HG03097 (cell line): ENCODE results near the gene APBA2.

Experiments used
- ATAC-seq: cut with Tn5 transposase; IDR thresholded peaks from one replicate; pipeline ENCODE4 v1.9.1; 2021; ENCODE audit not compliant: unreplicated experiment, low FRiP score

The APBA2 gene

GRCh38 chr15:29127506-29128430 is 242.0 kb downstream of the APBA2 start:
- ATAC-seq, result no peak

DNA sequence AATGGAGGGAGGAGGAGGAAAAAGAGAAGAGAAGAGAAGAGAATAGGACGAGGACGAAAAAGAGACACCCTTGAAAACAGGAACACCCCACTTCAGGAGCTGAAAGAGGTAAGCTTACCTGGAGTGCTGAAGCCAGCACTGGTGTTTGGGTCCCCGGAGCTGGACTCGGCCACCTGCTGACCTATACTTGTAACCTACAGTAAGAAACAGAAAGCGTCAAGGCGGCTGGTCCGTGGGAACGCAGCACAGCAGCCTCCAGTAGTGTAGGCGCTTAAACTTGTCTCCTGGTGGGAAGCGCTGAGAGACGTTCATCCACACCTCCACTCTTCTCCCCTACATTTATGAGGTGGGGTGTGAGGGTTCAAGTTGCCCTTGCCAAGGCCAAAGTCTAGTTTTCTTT is 242.9 kb downstream of the APBA2 start:
- ATAC-seq, result no peak

DNA sequence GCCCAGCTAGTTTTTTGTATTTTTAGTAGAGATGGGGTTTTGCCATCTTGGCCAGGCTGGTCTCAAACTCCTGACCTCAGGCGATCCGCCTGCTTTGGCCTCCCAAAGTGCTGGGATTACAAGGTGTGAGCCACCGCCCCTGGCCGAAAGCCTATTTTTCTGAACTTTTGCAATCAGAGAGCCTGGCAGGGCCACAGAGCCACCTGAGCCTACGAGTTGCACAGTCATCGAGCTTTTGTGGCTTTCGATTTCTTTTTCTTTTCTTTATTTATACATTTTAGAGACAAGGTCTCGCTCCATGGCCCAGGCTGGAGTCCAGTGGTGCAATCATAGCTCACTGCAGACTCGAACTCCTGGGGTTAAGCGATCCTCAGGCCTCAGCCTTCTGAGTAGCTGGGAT is 243.4 kb downstream of the APBA2 start:
- no peak for ATAC-seq

- no peak for ATAC-seq
These were observed 244.2 kb downstream of the APBA2 start for GRCh38 chr15:29129926-29130325.

DNA sequence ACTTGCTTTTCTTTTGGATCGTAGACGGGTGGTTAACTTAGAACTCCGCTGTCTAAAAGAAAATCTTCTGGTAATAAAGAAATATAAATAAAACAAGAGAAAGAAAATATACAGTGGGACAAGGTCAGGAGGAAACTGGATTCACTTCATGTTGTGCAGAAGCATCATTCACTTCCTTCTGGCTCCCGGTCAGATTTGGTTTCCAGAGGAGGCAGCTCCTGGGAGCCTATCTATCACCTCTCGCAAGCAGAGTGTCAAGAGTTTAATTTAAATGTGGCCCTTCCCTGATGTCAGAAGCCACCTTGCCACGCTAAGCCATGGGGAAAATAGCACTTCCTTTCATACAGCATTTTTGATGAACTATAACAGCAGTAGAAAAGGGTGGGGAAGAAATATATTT is 244.7 kb downstream of the APBA2 start:
- no peak for ATAC-seq

DNA sequence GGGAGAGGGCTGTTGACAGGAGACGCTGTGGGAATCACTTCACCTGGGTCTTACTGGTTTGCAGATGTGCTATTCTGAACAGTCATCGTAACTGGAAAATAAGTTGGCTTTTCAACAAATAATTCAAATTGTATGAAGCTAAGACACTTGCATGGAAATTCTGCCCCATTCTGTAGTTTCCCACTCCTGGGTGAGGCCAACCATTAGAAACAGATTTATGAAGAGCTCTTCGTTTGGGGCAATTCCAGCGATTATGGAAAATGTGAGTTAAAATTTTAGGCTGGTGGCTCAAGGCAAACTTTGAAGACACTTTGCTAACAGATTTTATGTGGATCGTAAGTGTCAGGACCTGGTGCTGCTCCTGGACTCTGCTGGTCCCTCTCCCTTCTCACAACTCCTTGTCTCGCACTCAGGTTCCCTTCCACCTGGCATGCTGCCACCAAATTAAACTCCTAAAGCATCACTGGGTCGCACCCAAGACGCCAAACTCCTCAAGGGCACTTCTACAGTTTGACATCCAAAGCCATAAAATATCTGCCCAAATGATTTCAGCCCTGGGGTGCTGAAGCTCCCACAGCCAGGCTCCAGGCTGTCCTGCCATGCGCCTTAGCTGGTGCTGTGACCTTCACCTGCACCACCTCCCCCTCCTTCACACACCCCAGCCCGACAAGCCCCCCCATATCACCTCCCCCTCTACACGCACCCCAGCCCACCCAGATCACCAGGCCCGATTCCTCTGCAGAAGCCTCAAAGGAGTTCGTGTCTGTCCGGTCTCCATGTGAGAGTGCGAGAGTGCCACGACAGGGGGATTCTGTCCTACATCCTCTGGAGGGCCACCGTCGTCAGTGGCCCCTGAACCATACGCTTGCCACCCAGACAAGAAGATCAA is 245.4 kb downstream of the APBA2 start:
- no peak for ATAC-seq

- ATAC-seq, result no peak
These were observed 246.2 kb downstream of the APBA2 start for GRCh38 chr15:29131840-29132420.

DNA sequence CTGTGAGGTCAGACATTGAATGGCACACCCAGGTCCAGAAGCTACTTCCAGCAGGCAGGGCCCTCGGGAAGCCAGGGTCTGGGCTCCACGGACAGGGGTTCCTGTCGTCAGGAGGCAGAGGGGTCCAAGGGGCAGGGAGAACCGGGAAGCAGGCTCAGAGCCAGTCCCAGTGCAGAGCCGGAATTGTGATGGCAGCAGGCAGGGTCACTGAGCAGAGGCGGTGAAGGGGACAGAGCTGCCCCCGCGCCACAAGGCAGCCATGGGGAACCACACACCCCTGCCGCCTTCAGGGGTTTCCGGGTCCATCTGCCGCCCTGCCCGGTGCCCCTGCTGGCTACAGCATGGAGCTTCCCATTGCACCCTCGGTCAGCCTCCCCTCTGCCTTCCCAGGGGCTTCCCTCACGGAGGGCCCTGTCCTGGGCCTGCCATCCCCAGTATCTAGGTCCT is 247.0 kb downstream of the APBA2 start:
- no peak for ATAC-seq

GRCh38 chr15:29133321-29133720 is 247.5 kb downstream of the APBA2 start:
- no peak for ATAC-seq

- no peak for ATAC-seq
These were observed 248.0 kb downstream of the APBA2 start for GRCh38 chr15:29133791-29134190.

- no peak for ATAC-seq
These were observed 248.5 kb downstream of the APBA2 start for GRCh38 chr15:29134239-29134638.

- ATAC-seq, result no peak
These were observed 249.0 kb downstream of the APBA2 start for GRCh38 chr15:29134641-29135308.

DNA sequence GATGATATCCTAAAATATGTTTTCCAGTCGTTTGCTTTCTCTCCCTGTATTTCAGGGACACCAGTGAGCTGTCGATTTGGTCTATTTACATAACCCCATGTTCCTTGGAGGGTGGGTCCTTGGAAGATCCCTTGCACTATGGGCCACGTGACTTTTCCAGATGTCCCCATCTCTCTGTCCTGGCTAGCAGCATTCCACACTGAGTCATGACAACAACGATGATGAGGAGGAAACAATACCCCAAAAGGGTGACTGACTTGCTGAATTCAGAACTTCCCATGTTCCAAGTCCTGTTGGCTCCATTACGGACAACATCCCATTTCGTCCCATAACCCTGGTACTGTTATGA is 249.5 kb downstream of the APBA2 start:
- ATAC-seq, result no peak

- no peak for ATAC-seq
These were observed 250.2 kb downstream of the APBA2 start for GRCh38 chr15:29135702-29136646.

GRCh38 chr15:29138260-29138659 is 252.5 kb downstream of the APBA2 start:
- no peak for ATAC-seq

DNA sequence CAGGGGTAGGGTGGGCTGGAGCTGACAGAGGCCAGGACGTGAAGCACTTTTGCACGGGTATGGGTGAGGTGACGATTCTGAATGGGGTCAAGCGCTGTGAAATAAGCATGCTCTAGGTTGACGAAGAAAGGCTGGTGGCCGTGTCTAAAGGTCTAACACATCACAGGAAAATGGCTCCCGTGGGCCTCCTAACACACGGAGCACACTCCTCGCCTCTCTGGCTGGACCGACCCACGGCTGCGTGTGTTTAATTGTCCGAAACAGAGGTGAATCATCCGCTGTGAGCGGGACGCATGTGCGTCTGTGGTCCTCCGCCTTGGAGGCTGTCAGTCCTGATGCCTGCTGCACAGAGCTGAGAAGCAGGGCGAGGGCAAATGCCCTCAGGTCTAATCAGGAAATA is 253.3 kb downstream of the APBA2 start:
- ATAC-seq, result no peak

DNA sequence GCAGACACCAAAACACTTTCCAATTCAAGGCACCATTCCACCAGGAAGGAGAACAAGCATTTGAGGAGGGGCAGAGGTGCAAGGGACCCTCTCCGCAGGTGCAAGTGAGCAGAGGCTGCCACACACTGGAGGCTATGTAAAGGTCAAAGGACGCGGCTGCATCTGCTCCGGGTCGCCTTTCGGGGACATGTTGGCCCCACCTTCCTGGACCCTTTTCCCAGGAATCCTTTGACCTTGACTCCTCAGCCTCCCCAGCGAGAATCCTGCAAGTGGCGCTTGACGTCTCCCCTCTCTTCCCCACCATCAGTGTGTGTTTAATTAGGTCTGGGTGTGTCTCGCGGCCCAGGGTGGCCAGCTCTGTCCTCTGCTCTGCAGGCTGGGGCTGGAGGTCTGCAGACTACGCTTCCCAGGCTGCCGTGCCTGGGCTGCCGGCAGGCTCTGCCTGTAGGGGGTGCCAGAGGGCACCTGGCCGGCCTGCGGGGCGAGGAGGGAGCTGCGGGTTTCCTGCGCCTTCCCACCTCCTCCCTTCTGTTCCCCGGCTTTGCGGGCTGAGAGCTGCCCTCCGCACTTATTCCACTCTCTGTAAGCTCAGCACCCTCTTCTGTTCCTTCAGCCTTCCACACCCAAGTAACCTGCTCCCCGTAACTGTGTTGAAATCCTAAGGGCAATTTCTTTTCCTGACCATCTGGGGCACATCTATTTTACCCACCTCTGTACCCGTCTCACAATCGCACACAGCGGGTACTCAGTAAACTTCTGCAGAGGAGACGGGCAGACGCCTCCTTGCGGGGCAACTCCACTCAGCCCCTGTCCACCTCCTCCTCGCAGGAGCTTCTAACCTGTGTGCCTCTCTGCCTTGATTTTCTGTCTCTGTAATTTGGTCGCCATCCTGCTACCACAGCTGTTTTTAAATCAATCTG is 254.0 kb downstream of the APBA2 start:
- no peak for ATAC-seq

- no peak for ATAC-seq
These were observed 254.9 kb downstream of the APBA2 start for GRCh38 chr15:29140475-29141307.
